Astrocyte (in vitro differentiated cells and primary cell): ENCODE results near the gene ANKS1A. TPM values are rescaled to one million over a fixed set of nuclear protein-coding genes. Genes with fewer than 3 reads are reported as not detected.

Experiments used
- DNase-seq: peaks from one replicate; pipeline ENCODE4 v3.0.0-alpha.2; 2010; ENCODE audit warnings: low read depth
- FAIRE-seq: peaks from 2 replicates; lab custom pipeline; 2011; peaks lifted over from hg19 to GRCh38; lab: Jason Lieb, UNC
- H2AFZ ChIP-seq: 2 replicates; pipeline ENCODE4 v1.6.0; 2012; ENCODE audit warnings: low read depth, low read length, inconsistent platforms
- H3K27ac ChIP-seq: 2 replicates; pipeline ENCODE4 v1.5.1; 2011; ENCODE audit warnings: low read depth, low read length, inconsistent platforms
- H3K27me3 ChIP-seq: 2 replicates; pipeline ENCODE4 v1.6.0; 2011; ENCODE audit warnings: low read length, inconsistent platforms; ENCODE audit not compliant: insufficient read depth
- H3K36me3 ChIP-seq: 2 replicates; pipeline ENCODE4 v1.5.1; 2011; ENCODE audit warnings: low read length, inconsistent platforms; ENCODE audit not compliant: insufficient read depth
- H3K4me1 ChIP-seq: 2 replicates; pipeline ENCODE4 v1.5.1; 2011; ENCODE audit warnings: low read length, inconsistent platforms; ENCODE audit not compliant: insufficient read depth
- H3K4me2 ChIP-seq: 2 replicates; pipeline ENCODE4 v1.6.0; 2012; ENCODE audit warnings: low read length, inconsistent platforms
- H3K4me3 ChIP-seq: 2 replicates; pipeline ENCODE4 v1.5.1; 2011; ENCODE audit warnings: low read depth, mild to moderate bottlenecking, low read length, inconsistent platforms; ENCODE audit not compliant: insufficient read depth
- H3K79me2 ChIP-seq: 2 replicates; pipeline ENCODE4 v1.6.0; 2012; ENCODE audit warnings: mild to moderate bottlenecking, low read length, inconsistent platforms; ENCODE audit not compliant: insufficient read depth
- H3K9ac ChIP-seq: 2 replicates; pipeline ENCODE4 v1.6.0; 2012; ENCODE audit warnings: mild to moderate bottlenecking, low read length, inconsistent platforms
- H3K9me3 ChIP-seq: 2 replicates; pipeline ENCODE4 v1.5.1; 2012; ENCODE audit warnings: low read depth, mild to moderate bottlenecking, low read length, inconsistent platforms; ENCODE audit not compliant: insufficient read depth
- H4K20me1 ChIP-seq: 2 replicates; pipeline ENCODE4 v1.6.0; 2012; ENCODE audit warnings: low read length, inconsistent platforms; ENCODE audit not compliant: insufficient read depth
- H3K27ac Mint-ChIP-seq: one replicate; pipeline ENCODE4 v1.8.0; 2021; ENCODE audit warnings: mild to moderate bottlenecking, mixed read lengths; ENCODE audit not compliant: unreplicated experiment
- H3K27me3 Mint-ChIP-seq: one replicate; pipeline ENCODE4 v1.8.0; 2021; ENCODE audit warnings: low read depth, mixed read lengths; ENCODE audit not compliant: unreplicated experiment
- H3K36me3 Mint-ChIP-seq: one replicate; pipeline ENCODE4 v1.8.0; 2021; ENCODE audit warnings: low read depth, mixed read lengths; ENCODE audit not compliant: unreplicated experiment
- H3K4me1 Mint-ChIP-seq: one replicate; pipeline ENCODE4 v1.8.0; 2021; ENCODE audit warnings: low read depth, mixed read lengths; ENCODE audit not compliant: unreplicated experiment
- H3K4me3 Mint-ChIP-seq: one replicate; pipeline ENCODE4 v1.8.0; 2021; ENCODE audit warnings: mild to moderate bottlenecking, moderate library complexity, mixed read lengths; ENCODE audit not compliant: unreplicated experiment
- H3K9me3 Mint-ChIP-seq: one replicate; pipeline ENCODE4 v1.8.0; 2021; ENCODE audit warnings: mild to moderate bottlenecking, mixed read lengths; ENCODE audit not compliant: unreplicated experiment
- EZH2 ChIP-seq: IDR thresholded peaks from 2 replicates; pipeline ENCODE4 v1.6.1; 2012; ENCODE audit warnings: mild to moderate bottlenecking, low read length, inconsistent platforms; ENCODE audit not compliant: insufficient read depth
- total RNA-seq: library from RNA; stranded (reverse); gene quantifications from 2 replicates; pipeline ENCODE4 v1.2.1, GENCODE V29; 2021
- TF ChIP-seq, protein P1 (sequence below): IDR thresholded peaks from 2 replicates; pipeline ENCODE4 v1.5.1; 2011; ENCODE audit warnings: low read depth, mild to moderate bottlenecking, inconsistent platforms, low read length, moderate library complexity; ENCODE audit not compliant: insufficient read depth

ANKS1A gene
- total RNA-seq, 1 donor from 2014 or later: 18.0 TPM

DNA sequence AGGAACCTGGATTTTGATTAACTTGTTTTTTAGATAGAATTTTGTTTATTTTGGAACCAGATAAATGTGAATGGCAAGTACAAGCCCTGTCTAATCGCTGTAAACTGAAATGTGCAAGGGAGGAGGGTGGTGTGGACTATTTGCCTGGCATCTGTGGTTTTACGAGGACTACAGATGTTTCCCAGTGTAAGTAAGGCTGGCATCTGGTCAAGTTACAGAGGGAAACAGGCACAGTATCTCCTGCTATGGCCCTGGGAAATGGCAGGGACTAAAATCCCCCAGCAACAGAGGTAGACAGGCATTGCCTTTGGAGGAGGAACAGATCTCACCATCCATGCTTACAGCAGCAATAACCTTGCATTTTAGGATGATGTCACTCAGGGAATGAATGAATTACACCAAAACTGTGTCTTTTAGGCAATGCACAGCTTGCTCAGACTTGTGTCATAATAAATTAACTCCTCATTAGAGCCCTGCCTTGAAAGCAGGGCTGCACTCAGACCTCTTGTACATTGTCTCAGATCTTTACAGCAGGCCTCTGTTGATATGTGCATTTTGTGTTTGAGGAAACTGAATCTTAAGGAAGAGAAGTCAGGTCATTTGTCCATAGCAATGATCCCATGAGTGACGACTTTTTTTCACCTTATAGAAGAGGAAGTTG, 155.8 kb downstream of the ANKS1A start:
- Histone ChIP-seq H3K4me1 (peaks cover 39% of the 10 kb centered on the region), H3K27ac (no peak overlapping the region)
- DNase-seq: no peak

DNA sequence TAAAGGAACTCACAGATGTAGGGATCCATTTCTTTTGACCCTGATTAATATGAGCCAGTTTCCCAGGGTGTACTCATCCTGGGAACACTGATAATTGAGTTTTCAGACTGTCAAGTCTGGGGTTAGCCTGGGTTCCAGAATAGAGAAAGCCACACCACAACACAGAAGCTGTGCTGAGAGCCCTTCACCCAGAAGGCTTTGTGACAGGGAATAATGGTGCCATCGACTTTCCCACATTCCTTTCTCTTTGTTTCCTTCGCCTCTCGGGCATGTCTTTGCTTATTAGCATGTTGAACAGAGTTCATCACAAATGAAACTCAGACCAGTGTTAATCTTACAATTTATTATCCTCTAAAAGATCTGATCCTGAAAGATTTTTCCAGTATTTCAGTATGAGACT, 157.0 kb downstream of the ANKS1A start:
- H3K27ac Mint-ChIP-seq: peak overlapping the region; percentile 54

More for the DNA sequence above, 155.8 kb downstream of the ANKS1A start:
- no peak overlapping the region for H2AFZ ChIP-seq
- Mint-ChIP-seq H3K27ac (peak overlapping the region; percentile 1), H3K27me3 (no peaks in the 10 kb centered on the region), H3K9me3 (peaks cover 4% of the 10 kb centered on the region), H3K4me3 (no peak overlapping the region), H3K4me1 (peaks cover 27% of the 10 kb centered on the region), H3K36me3 (peaks cover 9% of the 10 kb centered on the region)
- H3K9me3 ChIP-seq: no peaks in the 10 kb centered on the region
- peak overlapping the region; percentile 4 for H3K9ac ChIP-seq
- H3K4me3 ChIP-seq: no peak overlapping the region
- H3K4me2 ChIP-seq: peak overlapping the region; percentile 39
- FAIRE-seq: no peak
- H3K27me3 ChIP-seq: no peaks in the 10 kb centered on the region
- H3K36me3 ChIP-seq: no peaks in the 10 kb centered on the region
- no peaks in the 10 kb centered on the region for H3K79me2 ChIP-seq
- TF ChIP-seq, protein P1, sequence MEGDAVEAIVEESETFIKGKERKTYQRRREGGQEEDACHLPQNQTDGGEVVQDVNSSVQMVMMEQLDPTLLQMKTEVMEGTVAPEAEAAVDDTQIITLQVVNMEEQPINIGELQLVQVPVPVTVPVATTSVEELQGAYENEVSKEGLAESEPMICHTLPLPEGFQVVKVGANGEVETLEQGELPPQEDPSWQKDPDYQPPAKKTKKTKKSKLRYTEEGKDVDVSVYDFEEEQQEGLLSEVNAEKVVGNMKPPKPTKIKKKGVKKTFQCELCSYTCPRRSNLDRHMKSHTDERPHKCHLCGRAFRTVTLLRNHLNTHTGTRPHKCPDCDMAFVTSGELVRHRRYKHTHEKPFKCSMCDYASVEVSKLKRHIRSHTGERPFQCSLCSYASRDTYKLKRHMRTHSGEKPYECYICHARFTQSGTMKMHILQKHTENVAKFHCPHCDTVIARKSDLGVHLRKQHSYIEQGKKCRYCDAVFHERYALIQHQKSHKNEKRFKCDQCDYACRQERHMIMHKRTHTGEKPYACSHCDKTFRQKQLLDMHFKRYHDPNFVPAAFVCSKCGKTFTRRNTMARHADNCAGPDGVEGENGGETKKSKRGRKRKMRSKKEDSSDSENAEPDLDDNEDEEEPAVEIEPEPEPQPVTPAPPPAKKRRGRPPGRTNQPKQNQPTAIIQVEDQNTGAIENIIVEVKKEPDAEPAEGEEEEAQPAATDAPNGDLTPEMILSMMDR: no peak
- no peak for TF ChIP-seq EZH2
- H4K20me1 ChIP-seq: no peaks in the 10 kb centered on the region

DNA sequence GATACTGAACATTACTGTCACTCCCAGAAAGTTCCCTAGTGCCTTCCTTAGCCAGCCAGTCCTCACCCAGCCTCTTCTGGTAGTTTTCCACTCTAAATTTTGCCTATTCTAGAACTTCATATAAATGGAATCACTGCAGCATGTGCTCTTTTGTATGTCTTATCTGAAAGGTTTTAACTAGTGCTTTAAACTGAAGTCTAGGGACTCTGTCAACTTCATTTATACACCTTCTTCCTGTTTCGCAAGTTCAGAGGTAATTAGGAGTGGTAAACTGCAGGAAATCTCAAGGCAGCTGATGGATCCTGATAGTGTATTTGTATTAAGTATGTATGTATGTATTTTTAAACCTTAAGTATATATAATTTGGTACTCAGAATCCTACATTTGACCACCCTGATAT, 157.8 kb downstream of the ANKS1A start:
- H3K27ac ChIP-seq: no peak overlapping the region
- H3K79me2 ChIP-seq: no peaks in the 10 kb centered on the region
- no peaks in the 10 kb centered on the region for H4K20me1 ChIP-seq
- H3K36me3 Mint-ChIP-seq: peaks cover 8% of the 10 kb centered on the region
- H2AFZ ChIP-seq: no peak overlapping the region
- no peak overlapping the region for H3K4me2 ChIP-seq
- peaks cover 47% of the 10 kb centered on the region for H3K4me1 ChIP-seq
- no peaks in the 10 kb centered on the region for H3K27me3 ChIP-seq
- no peak for DNase-seq
- H3K36me3 ChIP-seq: no peaks in the 10 kb centered on the region
- peaks cover 4% of the 10 kb centered on the region for H3K9me3 Mint-ChIP-seq
- H3K27me3 Mint-ChIP-seq: no peaks in the 10 kb centered on the region
- peak overlapping the region; percentile 54 for H3K27ac Mint-ChIP-seq
- H3K4me3 Mint-ChIP-seq: peak overlapping the region; percentile 15
- FAIRE-seq: no peak
- H3K9me3 ChIP-seq: no peaks in the 10 kb centered on the region
- no peak overlapping the region for H3K9ac ChIP-seq
- TF ChIP-seq, protein P1: no peak
- TF ChIP-seq EZH2: no peak
- H3K4me1 Mint-ChIP-seq: peaks cover 29% of the 10 kb centered on the region
- no peak overlapping the region for H3K4me3 ChIP-seq

More for the DNA sequence above, 157.0 kb downstream of the ANKS1A start:
- peak overlapping the region; percentile 22 for H3K4me3 Mint-ChIP-seq
- Histone ChIP-seq H3K27me3 (no peaks in the 10 kb centered on the region), H3K36me3 (no peaks in the 10 kb centered on the region), H4K20me1 (no peaks in the 10 kb centered on the region), H3K4me2 (no peak overlapping the region), H3K79me2 (no peaks in the 10 kb centered on the region), H3K9me3 (no peaks in the 10 kb centered on the region), H2AFZ (no peak overlapping the region), H3K4me1 (peaks cover 47% of the 10 kb centered on the region), H3K4me3 (no peak overlapping the region), H3K9ac (no peak overlapping the region), H3K27ac (no peak overlapping the region)
- TF ChIP-seq EZH2: no peak
- TF ChIP-seq, protein P1: no peak
- no peak for FAIRE-seq
- H3K27me3 Mint-ChIP-seq: no peaks in the 10 kb centered on the region
- H3K9me3 Mint-ChIP-seq: peaks cover 4% of the 10 kb centered on the region
- H3K4me1 Mint-ChIP-seq: peaks cover 29% of the 10 kb centered on the region
- peaks cover 12% of the 10 kb centered on the region for H3K36me3 Mint-ChIP-seq
- DNase-seq: no peak
